Fibroblast of gingiva (primary cell): ENCODE measurements around the gene ASTL.

Experiments
- DNase-seq: peaks from one replicate; pipeline ENCODE4 v3.0.0-alpha.2; 2011; ENCODE audit warnings: low read depth

The ASTL gene

DNA sequence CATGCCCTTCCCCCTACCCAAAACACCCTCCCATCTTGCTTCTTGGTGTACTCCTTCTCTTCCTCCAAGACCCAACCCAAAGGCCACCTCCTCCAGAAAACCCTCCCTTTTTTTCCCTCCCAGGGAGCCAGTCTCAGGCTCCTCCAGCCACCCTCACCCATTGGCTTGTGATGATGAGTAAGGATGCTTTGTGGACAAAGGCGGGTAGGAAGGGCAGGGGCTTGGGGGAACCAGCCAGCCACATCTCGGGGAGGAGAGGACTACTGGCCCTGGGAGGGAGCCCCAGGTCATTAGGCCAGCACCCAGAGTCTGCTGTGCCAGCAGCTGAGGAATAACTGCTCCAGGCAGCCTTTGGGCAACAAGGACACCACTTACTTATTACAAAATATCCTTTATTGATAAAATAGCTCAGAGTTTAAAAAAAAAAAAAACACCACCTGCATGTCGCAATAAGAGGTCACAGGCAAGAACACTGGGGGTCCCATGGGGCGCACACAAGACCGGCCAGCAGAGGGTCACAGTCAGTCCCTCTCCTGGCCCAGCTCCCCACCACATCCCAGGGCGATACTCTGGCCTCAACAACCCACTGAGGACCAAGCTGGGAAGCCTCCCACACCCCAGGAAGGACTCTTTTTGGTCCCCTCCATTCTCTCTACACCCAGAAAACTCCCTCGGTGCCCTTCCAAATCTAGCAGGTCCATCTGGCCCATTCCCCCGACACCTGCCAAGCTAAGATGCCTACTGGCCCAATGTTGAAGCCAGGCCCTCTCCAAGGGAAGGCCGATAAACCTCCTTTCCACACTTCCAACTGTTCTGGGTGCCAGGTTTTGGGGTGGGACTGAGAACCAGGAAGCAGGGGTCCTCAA, 25.6 kb downstream of the ASTL start:
- DNase-seq = no peak

DNA sequence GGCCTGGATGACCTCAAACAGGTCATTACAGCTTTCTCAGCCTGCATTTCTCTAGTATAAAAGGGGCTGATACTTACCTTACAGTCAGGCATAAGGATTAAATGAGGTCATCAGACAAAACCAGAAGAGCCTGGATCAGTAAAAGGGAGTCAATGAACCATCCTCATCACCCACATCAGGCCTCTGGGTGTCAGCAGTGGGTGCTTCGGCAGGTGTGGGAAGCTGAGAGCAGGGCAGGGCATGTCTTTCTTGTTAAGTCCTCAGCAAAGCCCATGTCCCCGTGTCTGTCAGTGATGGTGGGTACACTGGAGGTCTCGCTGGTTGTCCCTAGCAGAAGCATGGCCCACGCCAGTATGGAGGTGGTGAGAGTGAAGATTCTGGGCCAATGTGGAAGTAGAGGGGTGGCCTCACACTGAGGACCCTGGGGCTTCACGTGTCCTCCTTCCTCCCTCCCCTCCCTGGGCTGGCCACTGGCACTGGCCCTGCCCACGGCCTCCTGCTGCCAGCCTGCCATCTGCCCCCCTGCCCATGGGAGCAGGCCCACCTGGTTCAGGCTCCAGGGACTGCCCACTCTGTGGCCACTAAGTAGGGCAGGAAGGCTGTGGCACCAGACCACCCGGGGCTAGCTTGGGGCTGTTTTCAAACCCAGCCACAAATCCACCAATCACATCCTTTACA, 26.3 kb downstream of the ASTL start:
- DNase-seq = no peak

DNA sequence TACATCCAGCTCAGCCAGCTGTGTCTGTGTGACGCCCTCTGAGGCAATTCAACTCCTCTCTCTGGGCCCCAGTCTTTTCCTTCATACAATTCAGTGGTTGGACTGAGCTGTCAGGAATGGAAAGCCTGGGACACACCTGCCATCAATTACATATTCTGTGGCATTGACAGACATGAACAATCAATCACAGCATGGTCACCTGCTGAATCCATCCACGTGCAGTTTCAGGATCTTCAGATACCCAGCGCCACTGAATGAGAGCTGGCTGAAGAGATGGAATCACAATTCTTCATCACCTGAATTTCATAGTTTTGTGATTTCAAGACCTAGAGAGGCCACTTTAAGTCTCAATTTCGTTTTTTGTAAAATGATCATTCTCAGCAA, 27.1 kb downstream of the ASTL start:
- no peak for DNase-seq

DNA sequence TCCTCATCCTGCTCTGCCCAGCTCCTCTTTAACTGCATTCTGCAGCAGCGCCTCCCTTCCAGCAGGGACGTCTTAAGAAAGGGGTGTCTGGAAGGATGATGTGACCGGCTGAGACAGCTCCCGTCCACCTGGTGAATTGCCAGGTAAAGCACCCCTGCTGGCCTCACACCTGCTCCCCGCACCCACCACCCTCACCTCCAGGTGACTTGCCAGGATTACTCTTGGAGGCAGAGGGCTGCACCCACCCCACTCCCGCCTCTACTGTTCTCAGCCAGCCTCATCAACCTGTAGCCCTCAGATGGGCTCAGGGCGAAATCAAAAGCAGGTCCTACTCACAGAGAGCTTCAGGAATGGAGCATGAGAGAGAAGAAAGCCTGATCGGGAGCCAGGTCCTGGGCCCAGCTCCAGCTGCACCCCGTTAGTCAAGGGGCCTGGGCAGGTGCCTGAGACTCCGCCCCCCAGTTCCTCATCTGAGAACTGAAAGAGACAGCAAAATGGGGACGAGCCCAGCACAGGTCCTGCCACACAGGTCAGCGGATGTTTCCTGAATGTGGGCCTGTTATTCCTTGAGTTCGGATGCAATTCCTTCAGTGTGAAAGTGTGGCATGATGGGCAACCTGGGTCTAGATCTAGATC, 27.6 kb downstream of the ASTL start:
- no peak for DNase-seq

DNA sequence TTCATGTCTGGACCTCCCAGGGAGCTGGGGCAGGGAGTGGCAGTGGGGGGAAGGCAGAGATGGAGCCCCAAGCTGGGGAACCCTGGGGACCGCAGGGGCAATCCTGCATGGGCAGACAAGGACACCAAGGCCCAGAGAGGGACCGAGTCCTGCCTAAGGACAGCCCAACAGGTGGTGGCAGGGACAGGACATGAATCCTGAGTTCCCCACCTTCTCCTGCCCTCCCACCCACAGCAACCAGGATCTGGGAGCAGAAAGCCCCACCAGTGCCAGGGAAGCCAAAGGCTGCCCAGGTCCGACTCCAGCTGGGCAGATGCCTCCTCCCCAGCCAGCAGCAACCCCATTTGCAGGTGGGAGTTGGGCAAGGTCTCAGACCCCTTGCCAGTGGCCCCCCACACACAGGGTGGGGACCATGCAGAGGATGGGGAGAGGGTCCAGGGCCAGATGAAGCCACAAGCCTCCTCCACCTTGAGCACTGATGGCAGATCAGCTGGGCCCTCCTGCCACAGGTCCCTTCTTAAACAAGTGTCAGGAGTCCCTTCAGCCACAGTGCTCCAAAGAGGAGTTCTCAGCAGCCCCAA, 28.3 kb downstream of the ASTL start:
- no peak for DNase-seq

DNA sequence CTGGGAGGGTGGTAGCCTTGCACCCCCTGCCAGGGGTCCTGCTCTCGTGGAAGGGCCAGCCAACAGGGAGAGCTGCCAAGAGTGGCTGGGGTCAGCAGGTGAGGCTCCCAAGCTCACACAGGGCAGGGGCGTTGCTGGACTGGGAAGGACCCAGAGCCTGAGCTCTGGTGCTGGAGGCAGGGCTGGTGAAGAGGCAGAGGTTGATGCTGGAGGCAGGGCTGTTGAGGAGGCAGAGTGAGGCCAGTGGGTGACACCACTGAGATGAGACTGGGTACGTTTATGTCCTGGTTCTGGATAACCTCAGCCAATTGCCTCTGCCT, 29.0 kb downstream of the ASTL start:
- no peak for DNase-seq

DNA sequence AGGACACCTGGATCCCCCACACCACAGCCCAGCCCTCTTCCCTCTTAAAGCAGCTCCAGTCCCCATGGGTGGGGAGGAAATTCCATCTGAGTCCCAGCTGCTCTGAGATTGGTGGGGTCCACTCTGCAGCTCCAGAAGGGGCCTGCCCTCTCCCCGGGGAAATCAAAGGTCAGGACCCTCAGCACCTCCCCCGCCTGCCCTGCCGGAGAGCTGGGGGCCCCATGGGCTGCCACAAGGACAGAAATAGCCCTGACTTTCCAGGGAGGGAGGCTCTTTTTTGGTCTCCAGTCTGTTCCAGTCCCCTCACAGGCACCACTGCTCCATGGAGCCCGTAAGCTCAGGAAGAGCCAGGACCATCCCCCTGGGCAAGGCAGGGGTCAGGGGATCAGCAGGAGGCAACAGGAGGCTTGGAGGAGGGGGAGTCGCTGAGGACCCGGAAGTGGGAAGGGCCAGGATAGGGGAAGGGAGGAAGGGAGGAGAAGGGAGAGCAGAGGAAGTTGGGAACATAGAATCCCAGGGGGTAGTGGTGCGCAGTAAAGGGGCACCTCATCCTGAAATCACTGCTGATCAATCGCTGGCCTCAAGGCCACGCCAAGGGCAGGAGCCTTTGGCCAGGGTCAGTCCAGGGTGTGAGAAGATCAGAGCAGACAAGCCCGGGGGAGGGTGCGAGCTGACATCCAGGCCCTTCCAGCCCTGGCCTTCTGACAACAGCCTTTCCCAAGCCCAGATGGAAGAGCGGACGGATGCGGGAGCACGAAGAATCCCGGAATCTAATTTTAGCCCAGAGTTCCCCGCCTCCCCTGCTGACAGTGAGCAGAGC, 29.6 kb downstream of the ASTL start:
- DNase-seq = no peak

DNA sequence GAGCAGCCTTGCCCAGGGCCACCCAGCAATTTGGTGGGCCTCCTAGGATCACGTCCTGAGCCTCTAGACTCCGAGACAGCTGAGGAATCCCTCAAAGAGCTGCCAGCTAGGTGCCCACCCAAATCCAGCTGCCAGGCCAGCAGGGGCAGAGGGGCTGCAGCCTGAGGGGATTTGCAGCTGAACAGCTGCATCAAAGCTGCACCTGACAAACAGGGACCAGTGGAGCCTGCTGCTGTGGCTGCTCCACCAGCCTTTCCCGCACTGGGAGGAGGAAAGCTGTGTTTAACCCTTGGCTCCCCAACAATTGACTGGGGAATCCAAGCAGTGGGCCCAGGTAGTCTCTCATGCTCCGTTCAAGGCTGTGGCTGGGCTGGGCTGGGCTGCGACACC, 30.2 kb downstream of the ASTL start:
- no peak for DNase-seq

DNA sequence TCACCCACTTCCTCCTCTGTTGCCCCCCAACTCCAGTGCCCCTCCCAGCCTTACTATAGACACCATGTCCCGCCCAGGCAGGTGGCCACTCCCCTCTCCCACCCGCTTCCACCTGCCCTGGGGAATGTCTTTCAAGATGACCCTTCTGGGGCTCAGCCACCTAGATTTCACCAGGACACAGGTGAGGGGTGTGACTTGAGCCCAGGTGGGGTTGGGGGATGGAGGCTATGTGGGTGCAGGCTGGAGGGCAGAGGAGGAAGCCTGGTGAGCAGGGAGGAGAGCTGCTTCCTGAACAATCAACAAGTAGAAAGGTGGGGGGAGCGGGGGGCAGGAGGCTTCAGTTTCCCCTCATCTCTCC, 30.6 kb downstream of the ASTL start:
- no peak for DNase-seq

DNA sequence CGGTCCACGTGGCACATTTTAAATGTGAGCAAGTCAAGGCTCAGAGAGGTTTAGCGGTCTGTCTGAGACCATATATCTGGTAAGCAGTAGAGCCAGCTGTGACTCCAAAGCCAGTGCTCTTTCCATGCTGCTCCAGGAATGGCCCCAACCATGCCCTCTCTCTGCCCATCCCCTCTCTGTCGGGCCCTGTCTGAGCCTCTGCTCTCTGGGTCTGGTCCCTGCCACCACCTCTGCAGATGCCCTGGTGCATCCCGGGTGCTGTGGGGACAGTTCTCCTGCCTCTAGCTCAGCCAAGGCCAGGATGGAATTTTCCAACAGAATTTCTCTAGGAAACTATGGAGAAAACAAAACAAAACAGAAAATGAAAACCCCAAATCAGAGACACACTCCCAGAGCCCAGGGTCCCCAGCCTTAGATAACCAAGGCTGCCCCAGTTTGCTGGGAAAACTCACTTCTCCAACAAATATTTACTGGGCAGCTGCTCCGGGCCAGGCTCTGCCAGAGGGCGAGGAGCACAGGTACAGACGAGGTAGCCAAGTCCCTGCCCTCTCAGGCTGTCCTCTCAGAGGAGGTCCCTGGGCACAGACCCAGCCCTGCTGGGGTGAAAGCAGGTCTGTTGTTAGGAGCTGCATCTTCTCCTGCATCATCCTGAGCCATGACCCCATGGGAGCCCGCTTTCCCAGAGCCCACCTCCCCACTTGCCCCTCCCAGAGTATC, 31.2 kb downstream of the ASTL start:
- no peak for DNase-seq

DNA sequence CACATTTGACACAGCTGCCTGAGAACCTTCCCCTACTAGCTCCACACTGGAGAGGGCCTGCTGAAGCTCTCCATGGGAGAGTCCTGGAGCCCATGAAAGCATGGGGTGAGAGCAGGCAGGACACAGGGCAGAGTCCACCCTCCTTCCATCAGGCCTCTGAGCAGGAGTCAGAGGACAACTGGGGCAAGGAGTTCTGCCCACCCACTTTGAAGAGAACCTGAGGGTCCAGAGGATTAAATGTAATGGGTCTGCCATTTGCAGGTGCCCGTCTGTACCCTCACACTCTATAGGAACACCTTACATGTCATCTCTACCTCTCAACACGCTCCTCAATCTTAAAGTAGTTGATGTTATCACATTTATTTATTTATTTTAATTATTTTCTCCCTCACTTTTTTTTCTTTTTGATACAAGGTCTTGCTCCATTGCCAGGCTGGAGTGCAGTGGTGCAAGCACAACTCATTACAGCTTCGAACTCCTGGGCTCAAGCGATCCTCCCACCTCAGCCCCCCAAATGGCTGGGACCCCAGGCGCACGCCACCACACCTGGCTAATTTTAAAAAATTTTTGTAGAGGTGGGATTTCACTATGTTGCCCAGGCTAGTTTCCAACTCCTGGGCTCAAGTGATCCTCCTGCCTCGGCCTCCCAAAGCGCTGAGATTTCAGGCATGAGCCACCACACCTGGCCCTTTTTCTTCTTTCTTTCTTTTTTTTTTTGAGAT, 32.1 kb downstream of the ASTL start:
- no peak for DNase-seq

DNA sequence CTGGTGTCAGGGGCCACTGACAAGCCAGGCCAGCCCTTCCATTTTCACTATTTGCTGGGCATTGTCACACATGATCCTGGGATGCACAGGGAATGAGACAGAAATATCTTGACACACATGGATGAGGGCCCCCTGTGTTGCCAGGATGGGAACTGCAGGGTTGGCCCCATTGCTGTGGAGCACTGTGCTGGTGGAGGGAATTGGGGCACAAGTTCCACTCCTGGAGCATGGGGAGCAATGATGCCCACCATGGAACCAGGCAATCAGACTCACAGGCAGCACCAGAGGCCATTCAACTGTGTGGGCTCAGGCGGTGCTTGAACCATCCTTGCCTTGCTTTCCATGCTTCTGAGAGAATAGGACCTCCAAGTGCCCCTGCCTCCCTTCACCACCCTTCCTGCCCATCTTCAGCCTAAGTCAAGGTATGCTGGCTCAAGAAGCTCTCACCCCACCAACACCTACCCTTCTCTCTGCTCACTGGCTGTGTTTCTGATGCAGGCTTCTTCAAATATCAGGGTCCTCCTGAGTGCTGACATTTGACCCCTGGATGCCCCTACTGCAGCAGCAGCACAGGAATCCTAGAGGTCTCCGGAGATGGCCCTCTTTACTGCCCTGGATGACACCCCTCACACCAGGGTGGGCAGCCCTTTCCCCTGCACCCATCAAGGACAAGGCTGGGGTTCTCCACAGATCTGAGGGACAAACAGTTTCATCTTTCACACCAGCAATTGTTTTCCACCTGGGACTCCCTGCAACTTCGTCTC, 33.0 kb downstream of the ASTL start:
- DNase-seq = no peak

DNA sequence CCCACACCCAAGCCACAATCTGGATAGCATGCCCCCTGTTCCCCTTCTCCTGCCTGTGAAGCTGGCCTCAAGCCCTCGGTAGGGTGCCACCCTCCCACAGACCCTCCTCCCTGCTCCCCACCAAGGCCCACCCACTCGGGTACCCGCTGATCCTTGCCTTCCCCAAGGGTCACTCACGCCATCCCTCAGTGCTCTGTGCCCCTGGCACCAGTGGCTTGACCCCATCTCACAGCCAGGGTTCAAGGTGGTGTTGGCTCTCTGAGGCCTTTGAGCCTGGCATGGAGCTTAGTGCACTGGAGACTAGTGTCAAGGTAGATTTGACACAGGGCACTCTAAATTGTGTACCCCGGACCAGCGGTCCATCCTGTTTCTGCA, 33.8 kb downstream of the ASTL start:
- DNase-seq = no peak

DNA sequence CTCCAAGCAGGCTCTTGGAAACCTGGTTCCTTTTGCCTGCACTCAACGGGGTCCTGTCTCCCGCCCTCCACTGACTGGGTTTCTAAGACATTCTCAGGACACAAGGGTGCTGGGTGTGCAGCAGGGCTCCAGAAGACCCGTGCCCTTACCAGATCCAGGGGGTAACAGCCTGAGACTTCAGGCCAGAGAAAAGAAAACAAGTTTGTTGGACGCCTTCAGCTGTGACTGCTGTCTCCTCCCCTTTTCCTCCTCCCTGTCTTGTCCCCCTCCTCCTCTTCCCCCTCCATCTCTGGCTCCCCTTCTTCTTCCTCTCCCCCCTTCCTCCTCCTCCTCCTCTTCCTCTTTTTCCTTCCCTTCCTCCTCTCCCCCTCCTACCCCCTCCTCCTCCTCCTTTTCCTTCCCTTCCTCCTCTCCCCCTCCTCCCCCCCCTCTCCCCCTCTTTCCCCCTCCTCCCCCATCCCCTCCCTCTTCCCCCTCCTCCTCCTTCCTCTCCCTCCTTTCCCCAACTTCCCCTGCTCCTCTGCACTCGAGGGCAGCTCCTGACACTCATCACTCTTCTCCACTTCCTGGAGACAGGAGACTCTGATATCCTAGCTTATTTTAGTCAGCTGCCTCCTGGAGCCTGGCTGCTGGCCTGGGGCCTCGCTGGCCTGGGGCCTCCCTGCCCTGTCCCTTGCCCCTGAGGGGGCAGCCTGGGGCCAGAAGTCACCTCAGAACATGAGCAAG, 34.4 kb downstream of the ASTL start:
- DNase-seq = no peak

DNA sequence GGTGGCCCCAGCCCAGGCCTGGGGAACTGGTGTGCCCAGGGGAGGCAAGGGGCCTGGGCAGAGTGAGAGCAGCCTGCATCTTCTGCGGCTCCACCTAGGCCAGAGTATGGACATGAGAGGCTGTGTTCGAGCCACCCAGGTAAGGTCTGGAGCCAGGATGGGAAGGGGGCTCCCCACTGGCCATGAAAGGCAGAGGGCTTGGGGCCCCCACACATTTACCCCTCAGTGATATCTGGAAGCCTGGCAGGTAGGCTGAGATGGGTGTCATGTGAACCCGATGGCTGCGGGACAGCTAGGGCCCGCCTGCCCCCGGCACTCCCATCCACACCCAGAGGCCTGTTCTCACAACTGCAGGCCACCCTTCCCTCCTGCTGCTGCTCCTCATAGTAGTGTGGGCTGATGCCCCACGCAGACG, 35.1 kb downstream of the ASTL start:
- no peak for DNase-seq

DNA sequence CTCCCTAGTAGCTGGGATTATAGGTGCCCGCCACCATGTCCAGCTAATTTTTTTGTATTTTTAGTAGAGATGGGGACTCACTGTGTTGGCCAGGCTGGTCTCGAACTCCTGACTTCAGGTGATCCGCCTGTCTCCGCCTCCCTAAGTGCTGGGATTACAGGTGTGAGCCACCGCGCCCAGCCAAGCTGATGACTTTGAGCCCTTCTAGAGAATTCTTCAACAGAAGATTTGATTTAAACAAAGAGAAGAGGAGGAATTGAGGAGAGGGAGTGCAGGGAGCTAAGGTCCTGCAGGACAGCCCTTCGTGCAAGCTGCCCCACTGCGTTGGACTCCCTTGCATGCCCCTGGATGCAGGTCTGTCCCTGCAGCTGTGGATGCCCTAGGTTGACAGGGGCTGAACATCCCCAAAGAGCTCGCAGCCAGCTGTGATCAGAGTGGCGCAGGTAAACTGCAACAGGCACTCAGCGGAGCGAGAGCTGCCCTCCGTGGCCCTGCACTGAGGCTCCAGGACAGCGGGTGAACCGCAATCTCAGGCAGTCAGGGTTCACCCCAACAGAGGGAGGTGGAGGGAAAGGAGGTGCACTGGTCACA, 35.6 kb downstream of the ASTL start:
- no peak for DNase-seq

DNA sequence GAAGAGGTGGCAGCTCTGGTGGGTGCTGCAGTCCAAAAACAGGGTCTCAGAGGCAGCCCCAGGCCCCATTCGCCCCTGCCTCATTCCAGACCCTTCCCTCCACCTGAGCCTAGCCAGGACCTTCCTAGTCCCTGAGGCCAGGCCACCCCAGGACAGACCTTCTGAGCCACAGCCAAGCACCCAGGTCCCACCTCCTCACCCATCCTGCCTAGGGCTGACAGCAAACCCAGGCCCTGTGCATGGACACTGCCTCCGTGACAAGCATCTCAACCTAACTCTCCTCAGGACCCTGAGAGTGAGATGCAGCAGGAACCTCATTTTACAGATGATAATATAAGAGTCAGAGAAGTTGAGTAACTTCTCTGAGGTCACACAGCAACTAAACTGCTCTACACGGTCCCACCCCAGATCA, 37.4 kb downstream of the ASTL start:
- DNase-seq = no peak

DNA sequence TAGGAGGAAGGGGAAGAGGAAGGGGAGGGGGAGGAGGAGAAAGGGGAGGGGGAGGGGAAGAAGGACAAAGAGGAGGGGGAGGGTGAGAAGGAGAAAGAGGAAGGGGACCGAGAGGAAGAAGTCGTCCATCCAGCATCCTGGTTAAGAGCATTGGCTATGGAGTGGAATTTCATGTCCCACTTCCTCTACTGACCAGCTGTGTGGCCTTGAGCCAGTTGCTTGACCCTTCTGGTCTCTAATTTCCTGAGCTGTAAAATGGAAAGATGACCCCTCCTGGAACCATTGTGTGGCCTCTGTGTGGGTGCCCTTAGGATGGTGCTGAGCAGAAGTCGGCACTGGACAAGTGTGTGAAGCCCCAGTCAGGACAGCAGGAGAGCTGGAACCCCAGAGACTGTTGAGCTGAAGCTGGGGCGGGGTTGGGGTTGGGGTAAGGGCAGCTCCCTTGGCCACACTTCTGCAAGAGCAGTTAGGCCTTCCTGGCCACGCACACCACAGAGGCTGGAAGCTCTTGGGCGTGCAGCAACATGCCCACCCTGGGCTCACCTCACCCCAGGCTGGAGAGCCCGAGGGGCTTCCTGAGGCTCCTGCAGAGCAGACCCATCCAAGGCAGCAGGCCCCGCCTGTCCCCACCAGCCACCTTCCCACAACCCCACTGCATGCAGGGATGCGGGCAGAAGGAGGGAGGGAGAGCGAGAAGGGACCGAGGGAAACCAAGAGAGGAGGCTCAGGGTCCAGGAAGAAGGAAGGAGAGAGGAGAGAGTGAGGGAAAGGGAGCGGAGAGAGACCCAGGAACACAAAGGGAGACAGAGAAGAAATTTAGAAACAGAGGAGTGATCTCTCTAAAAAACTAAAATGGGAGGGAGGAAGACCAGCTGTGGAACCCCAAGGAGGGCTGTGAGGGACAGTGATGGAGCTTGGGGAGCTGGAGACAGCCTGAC, 38.2 kb downstream of the ASTL start:
- no peak for DNase-seq
